ENCODE data around the gene INPP5A.

Gene INPP5A

GRCh38 chr10:132574288-132574687 is 36.7 kb downstream of the INPP5A start:
- no peak overlapping the region for H3K4me3 ChIP-seq (ENCODE audit: low read length)
- no peak overlapping the region for H3K27ac ChIP-seq (ENCODE audit: low read depth, low read length)
- no peaks in the 10 kb centered on the region for H3K27me3 ChIP-seq (ENCODE audit: control insufficient read depth, insufficient read depth, low read length)
- H3K4me1 ChIP-seq (ENCODE audit: control insufficient read depth, insufficient read depth, low read length): peaks cover 56% of the 10 kb centered on the region
- no peak overlapping the region for H3K9ac ChIP-seq (ENCODE audit: low read length)
- H3K36me3 ChIP-seq (ENCODE audit: control insufficient read depth, insufficient read depth, low read length): no peaks in the 10 kb centered on the region

GRCh38 chr10:132574783-132575319 is 37.3 kb downstream of the INPP5A start:
- Histone ChIP-seq H3K4me1 (ENCODE audit: control insufficient read depth, insufficient read depth, low read length) (peaks cover 56% of the 10 kb centered on the region), H3K27me3 (ENCODE audit: control insufficient read depth, insufficient read depth, low read length) (no peaks in the 10 kb centered on the region), H3K4me3 (ENCODE audit: low read length) (peak overlapping the region; percentile 47), H3K9ac (ENCODE audit: low read length) (no peak overlapping the region), H3K27ac (ENCODE audit: low read depth, low read length) (peak overlapping the region; percentile 41), H3K36me3 (ENCODE audit: control insufficient read depth, insufficient read depth, low read length) (no peaks in the 10 kb centered on the region)

- peak overlapping the region; percentile 47 for H3K4me3 ChIP-seq (ENCODE audit: low read length)
- no peaks in the 10 kb centered on the region for H3K36me3 ChIP-seq (ENCODE audit: control insufficient read depth, insufficient read depth, low read length)
- H3K4me1 ChIP-seq (ENCODE audit: control insufficient read depth, insufficient read depth, low read length): peaks cover 56% of the 10 kb centered on the region
- H3K27ac ChIP-seq (ENCODE audit: low read depth, low read length): peak overlapping the region; percentile 66
- no peaks in the 10 kb centered on the region for H3K27me3 ChIP-seq (ENCODE audit: control insufficient read depth, insufficient read depth, low read length)
- peak overlapping the region; percentile 39 for H3K9ac ChIP-seq (ENCODE audit: low read length)
Observed at GRCh38 chr10:132575320-132576201, 38.0 kb downstream of the INPP5A start.

GRCh38 chr10:132576671-132577349 is 39.2 kb downstream of the INPP5A start:
- Histone ChIP-seq H3K4me3 (ENCODE audit: low read length) (no peak overlapping the region), H3K9ac (ENCODE audit: low read length) (no peak overlapping the region), H3K27ac (ENCODE audit: low read depth, low read length) (no peak overlapping the region), H3K4me1 (ENCODE audit: control insufficient read depth, insufficient read depth, low read length) (peaks cover 45% of the 10 kb centered on the region), H3K36me3 (ENCODE audit: control insufficient read depth, insufficient read depth, low read length) (no peaks in the 10 kb centered on the region), H3K27me3 (ENCODE audit: control insufficient read depth, insufficient read depth, low read length) (no peaks in the 10 kb centered on the region)

- H3K9ac ChIP-seq (ENCODE audit: low read length): no peak overlapping the region
- no peaks in the 10 kb centered on the region for H3K27me3 ChIP-seq (ENCODE audit: control insufficient read depth, insufficient read depth, low read length)
- no peak overlapping the region for H3K27ac ChIP-seq (ENCODE audit: low read depth, low read length)
- H3K4me1 ChIP-seq (ENCODE audit: control insufficient read depth, insufficient read depth, low read length): peaks cover 38% of the 10 kb centered on the region
- H3K36me3 ChIP-seq (ENCODE audit: control insufficient read depth, insufficient read depth, low read length): no peaks in the 10 kb centered on the region
- H3K4me3 ChIP-seq (ENCODE audit: low read length): no peak overlapping the region
Observed at GRCh38 chr10:132577350-132578003, 39.9 kb downstream of the INPP5A start.

- Histone ChIP-seq H3K27ac (ENCODE audit: low read depth, low read length) (no peak overlapping the region), H3K4me3 (ENCODE audit: low read length) (no peak overlapping the region), H3K36me3 (ENCODE audit: control insufficient read depth, insufficient read depth, low read length) (no peaks in the 10 kb centered on the region), H3K27me3 (ENCODE audit: control insufficient read depth, insufficient read depth, low read length) (no peaks in the 10 kb centered on the region), H3K9ac (ENCODE audit: low read length) (no peak overlapping the region), H3K4me1 (ENCODE audit: control insufficient read depth, insufficient read depth, low read length) (peaks cover 39% of the 10 kb centered on the region)
Observed at GRCh38 chr10:132578287-132578951, 40.8 kb downstream of the INPP5A start.

- Histone ChIP-seq H3K27ac (ENCODE audit: low read depth, low read length) (no peak overlapping the region), H3K4me3 (ENCODE audit: low read length) (no peak overlapping the region), H3K4me1 (ENCODE audit: control insufficient read depth, insufficient read depth, low read length) (peaks cover 44% of the 10 kb centered on the region), H3K36me3 (ENCODE audit: control insufficient read depth, insufficient read depth, low read length) (no peaks in the 10 kb centered on the region), H3K27me3 (ENCODE audit: control insufficient read depth, insufficient read depth, low read length) (no peaks in the 10 kb centered on the region), H3K9ac (ENCODE audit: low read length) (no peak overlapping the region)
Observed at GRCh38 chr10:132579027-132579859, 41.7 kb downstream of the INPP5A start.

GRCh38 chr10:132580143-132580542 is 42.6 kb downstream of the INPP5A start:
- H3K36me3 ChIP-seq (ENCODE audit: control insufficient read depth, insufficient read depth, low read length): no peaks in the 10 kb centered on the region
- no peak overlapping the region for H3K27ac ChIP-seq (ENCODE audit: low read depth, low read length)
- H3K4me3 ChIP-seq (ENCODE audit: low read length): no peak overlapping the region
- no peaks in the 10 kb centered on the region for H3K27me3 ChIP-seq (ENCODE audit: control insufficient read depth, insufficient read depth, low read length)
- no peak overlapping the region for H3K9ac ChIP-seq (ENCODE audit: low read length)
- H3K4me1 ChIP-seq (ENCODE audit: control insufficient read depth, insufficient read depth, low read length): peaks cover 38% of the 10 kb centered on the region

GRCh38 chr10:132580617-132581016 is 43.0 kb downstream of the INPP5A start:
- Histone ChIP-seq H3K27me3 (ENCODE audit: control insufficient read depth, insufficient read depth, low read length) (no peaks in the 10 kb centered on the region), H3K36me3 (ENCODE audit: control insufficient read depth, insufficient read depth, low read length) (no peaks in the 10 kb centered on the region), H3K27ac (ENCODE audit: low read depth, low read length) (no peak overlapping the region), H3K9ac (ENCODE audit: low read length) (no peak overlapping the region), H3K4me3 (ENCODE audit: low read length) (no peak overlapping the region), H3K4me1 (ENCODE audit: control insufficient read depth, insufficient read depth, low read length) (peaks cover 38% of the 10 kb centered on the region)

GRCh38 chr10:132582137-132582536 is 44.5 kb downstream of the INPP5A start:
- no peak overlapping the region for H3K4me3 ChIP-seq (ENCODE audit: low read length)
- H3K4me1 ChIP-seq (ENCODE audit: control insufficient read depth, insufficient read depth, low read length): peaks cover 42% of the 10 kb centered on the region
- no peak overlapping the region for H3K9ac ChIP-seq (ENCODE audit: low read length)
- H3K27ac ChIP-seq (ENCODE audit: low read depth, low read length): no peak overlapping the region
- H3K27me3 ChIP-seq (ENCODE audit: control insufficient read depth, insufficient read depth, low read length): no peaks in the 10 kb centered on the region
- H3K36me3 ChIP-seq (ENCODE audit: control insufficient read depth, insufficient read depth, low read length): no peaks in the 10 kb centered on the region

GRCh38 chr10:132582771-132583170 is 45.2 kb downstream of the INPP5A start:
- peaks cover 35% of the 10 kb centered on the region for H3K4me1 ChIP-seq (ENCODE audit: control insufficient read depth, insufficient read depth, low read length)
- no peak overlapping the region for H3K27ac ChIP-seq (ENCODE audit: low read depth, low read length)
- H3K36me3 ChIP-seq (ENCODE audit: control insufficient read depth, insufficient read depth, low read length): no peaks in the 10 kb centered on the region
- H3K9ac ChIP-seq (ENCODE audit: low read length): no peak overlapping the region
- H3K4me3 ChIP-seq (ENCODE audit: low read length): no peak overlapping the region
- no peaks in the 10 kb centered on the region for H3K27me3 ChIP-seq (ENCODE audit: control insufficient read depth, insufficient read depth, low read length)

Measured in rectal smooth muscle tissue (tissue), 1 donor.